Measurements from ENCODE around the gene PHF11. TPM values are rescaled to one million over a fixed set of nuclear protein-coding genes. Genes with fewer than 3 reads are reported as not detected.
"Not testable (repeated sequence)": the region's sequence is repeated elsewhere in the genome, so short reads cannot be mapped to it uniquely, and the experiment has no call there.

Gene PHF11
- polyA plus RNA-seq, 12 donors: 15.4 to 60.1 (median 25.0) TPM; not detected in 1

DNA sequence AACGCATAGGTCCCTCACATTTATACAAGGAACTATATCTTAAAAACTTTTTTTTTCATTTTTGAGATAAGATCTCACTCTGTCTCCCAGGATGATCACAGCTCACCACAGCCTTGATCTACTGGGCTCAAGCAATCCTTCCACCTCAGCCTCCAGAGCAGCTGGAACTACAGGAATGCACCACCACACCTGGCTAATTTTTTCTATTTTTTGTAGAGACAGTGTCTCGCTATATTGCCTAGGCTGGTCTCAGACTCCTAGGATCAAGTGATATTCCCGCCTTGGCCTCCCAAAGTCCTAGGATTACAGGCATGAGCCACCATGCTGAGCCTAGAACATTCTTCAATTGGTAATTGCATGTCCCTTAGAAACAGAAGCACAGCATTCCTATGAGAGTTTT lies 47.9 kb downstream of the PHF11 start:
- DNase-seq: no peak

DNA sequence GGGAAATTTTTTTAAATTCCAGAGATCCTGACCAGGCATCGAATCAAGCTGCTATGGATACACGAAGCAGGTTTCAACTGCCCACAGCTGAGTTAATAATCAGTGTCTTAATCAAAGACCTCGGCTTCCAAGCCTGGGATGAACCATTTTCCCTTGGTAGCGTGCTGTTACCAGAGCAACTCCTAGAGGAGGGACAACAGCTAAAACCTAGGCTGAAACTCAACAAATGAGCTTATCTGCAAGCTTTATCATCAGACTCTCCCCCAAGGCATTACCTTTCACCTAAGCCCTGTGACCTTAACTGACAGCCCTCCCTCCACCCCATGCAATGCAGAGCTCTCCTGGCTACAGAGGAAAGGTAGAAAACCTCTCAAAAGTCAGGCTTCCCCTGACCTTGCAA lies 49.9 kb downstream of the PHF11 start:
- DNase-seq: no peak

DNA sequence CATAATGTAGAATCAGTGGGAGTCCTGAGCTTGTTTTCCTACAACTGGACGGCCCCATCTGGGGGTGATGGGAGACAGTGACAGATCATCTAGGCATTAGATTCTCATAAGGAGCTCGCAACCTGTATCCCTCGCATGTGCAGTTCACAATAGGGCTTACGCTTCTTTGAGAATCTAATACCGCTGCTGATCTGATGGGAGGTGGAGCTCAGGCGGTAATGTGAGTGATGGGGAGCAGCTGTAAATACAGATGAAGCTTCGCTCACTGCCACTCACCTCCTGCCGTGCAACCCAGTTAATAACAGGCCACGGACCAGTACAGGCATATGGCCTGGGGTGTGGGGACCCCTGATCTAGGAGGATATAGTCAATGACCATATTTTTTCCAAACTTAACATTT lies 50.8 kb downstream of the PHF11 start:
- DNase-seq: no peak

DNA sequence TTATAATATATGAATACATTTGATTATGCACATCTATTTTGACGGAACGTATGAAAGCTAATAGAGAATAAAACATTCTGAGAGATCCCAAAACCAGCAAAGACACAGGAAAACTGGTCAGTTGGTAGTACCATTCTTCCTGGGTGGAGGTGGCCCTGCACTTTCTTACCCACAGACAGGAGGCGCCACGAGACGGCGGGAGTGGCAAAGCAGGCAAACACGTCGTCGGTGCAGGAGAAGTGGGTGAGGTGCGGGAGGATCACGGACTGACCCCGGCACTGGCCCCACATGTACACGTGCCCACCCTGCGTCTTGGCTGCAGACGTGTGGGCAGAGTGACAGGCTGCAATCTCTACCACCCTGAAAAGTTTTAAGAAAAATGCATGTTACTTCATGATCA lies 53.5 kb downstream of the PHF11 start:
- DNase-seq: no peak

DNA sequence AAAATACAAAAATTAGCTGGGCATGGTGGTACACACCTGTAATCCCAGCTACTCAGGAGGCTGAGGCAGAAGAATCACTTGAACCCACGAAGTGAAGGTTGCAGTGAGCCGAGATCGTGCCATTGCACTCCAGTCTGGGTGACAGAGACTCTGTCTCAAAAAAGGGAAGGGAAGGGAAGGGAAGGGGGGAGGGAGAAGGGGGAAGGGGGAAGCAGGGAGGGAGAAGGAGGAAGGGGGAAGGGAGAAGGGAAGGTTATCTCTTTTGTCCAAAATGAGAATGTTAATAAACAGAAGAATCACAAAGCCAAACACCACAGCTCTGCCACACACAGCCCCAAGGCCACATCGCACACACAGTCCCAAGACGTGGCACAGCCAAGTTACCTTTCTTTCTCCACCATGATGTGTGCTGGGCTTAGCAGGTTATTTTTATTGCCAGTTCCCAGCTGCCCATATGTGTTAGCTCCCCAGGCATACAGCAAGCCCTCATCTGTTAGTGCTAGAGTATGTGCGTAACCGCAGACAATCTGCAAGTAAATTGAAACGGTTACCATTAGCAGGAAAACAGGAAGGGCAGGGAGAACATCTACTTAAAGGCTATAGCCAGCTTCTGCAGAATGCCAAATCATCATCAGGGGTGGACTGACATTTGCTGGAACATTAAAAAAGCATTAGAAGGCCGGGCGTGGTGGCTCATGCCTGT lies 55.3 kb downstream of the PHF11 start:
- DNase-seq: no peak

DNA sequence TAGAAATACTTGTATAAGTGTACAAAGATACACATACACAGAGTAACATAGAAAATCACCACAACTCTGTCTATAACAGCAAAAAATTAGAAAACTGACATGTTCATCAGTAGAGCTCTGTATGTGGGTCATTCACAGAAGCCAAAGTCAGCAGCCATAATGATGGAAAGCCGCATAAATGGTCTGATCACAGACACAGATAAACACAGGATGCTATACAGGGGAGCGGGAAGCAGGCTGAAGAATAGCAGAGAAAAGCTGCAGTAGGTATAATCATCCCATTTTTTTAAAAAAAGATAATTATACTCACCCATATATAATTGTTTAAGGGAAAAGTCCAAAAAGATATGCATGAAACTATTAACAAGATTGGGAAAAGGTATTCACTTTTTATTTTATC lies 58.1 kb downstream of the PHF11 start:
- DNase-seq: no peak

DNA sequence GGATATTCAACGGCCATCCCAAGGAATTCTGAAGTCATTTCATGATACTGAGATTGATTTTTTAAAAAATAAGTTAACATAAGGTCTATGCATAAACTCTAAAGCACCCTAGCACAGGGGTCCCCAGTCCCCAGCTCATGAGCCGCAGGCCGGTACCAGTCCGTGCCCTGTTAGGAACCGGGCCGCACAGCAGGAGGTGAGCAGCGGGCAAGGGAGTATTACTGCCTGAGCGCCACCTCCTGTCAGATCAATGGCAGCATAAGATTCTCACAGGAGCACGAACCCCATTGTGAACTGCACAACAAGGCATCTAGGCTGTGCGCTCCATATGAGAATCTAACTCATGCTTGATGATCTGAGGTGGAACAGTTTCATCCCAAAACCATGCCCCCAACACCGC lies 58.6 kb downstream of the PHF11 start:
- DNase-seq: no peak

- DNase-seq: no peak
These were observed 63.3 kb downstream of the PHF11 start for GRCh38 chr13:49559006-49559405.

DNA sequence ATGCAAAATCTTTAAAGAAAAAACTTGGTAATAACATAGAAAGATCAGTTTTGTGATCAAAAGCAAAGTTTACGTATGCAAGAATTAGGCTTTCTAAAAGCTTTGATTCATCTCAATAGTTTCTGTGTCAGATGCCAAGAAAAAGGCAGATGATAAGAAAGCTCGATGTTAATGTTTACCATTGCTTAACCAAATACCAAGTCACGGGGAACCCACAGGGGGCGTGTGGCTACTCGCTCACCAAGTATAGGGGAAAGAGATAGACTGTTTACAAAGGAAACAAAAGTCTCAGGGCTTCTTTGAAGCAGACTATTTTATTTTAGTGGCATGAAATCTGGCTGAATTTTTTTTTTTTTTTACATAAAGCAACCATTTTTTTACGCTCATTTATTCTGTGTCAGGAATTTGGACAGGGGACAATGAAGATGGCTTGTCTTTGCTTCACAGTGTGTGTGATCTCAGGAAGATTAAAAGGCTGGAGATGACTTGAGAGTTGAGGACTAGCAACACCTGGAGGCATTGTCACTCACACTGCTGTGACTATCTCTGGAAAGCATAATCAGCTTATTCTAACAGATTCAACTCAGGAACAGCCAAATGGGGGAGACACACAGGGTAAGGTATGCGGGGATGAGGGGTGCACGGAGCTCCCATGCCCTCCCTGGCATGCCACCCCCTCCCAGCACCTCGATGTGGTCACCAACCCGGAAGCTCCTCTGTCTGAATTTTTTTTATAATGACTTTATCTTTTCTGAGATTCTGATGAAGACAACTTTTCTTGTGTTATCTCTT lies 64.7 kb downstream of the PHF11 start:
- DNase-seq: no peak

GRCh38 chr13:49561062-49561410 lies 65.3 kb downstream of the PHF11 start:
- DNase-seq: no peak

DNA sequence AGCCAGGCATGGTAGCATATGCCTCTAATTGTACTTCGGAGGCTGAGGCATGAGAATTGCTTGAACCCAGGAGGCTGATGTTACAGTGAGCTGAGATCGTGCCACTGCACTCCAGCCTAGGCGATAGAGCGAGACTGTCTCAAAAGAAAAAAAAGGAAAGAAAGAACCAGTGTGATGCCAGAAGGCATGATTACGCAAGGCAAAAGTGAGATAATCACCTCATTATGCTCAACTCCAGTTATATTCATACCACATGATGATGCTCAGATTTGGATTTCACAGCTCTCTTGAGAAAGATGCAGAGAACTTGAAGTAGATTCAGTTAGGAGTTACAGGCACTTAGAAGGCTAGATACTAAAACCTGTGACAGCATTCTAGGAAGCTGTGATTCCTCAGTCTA lies 67.8 kb downstream of the PHF11 start:
- DNase-seq: no peak

DNA sequence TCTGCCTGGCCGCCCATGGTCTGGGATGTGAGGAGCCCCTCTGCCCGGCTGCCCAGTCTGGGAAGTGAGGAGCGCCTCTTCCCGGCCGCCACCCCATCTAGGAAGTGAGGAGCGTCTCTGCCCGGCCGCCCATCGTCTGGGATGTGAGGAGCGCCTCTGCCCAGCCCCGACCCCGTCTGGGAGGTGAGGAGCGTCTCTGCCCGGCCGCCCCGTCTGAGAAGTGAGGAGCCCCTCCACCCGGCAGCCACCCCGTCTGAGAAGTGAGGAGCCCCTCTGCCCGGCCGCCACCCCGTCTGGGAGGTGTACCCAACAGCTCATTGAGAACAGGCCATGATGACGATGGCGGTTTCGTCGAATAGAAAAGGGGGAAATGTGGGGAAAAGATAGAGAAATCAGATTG lies 69.7 kb downstream of the PHF11 start:
- DNase-seq: not testable (repeated sequence)

GRCh38 chr13:49566461-49566860 lies 70.7 kb downstream of the PHF11 start:
- DNase-seq: no peak

- DNase-seq: no peak
These were observed 71.7 kb downstream of the PHF11 start for GRCh38 chr13:49567491-49567890.

GRCh38 chr13:49569993-49570689 lies 74.4 kb downstream of the PHF11 start:
- no peak for DNase-seq

DNA sequence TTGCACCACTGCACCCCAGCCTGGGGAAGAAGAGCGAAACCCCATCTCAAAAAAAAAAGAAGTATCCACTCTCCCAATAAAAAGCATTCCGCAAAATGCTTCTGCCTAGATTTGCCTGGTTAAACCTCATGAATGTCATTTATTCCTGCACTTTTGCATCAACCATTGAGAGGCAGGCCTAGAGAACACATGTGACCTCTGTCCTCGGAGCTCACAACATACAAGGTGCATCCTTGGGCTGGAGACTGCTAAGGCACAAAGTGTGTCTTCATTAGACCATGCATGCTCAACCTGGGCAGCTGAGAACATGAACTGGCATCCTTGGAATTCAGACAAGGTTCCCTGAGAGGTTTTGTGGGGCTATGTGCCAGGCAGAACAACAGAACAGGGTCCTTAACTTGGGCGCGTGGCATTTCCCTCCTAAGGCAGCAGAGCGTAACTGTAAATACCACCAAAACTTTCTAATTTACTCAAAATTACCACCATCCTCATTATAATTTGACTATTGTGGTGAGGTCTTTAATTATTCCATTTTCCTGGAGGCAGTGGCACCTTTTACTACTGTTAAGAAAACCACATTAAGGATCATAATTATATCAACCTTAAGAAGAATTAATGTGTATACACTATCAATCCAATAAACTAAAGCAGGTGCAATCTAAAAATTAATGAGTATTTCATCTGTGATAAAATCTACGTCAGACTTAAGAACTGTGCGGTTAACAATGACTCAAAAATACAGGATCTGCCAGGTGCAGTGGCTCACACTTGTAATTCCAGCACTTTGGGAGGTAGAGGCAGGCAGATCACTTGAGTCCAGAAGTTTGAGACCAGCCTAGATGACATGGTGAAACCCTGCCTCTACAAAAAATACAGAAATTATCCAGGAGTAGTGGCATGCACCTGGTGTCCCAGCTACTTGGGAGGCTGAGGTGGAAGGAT lies 75.8 kb downstream of the PHF11 start:
- no peak for DNase-seq

Other genes with a start within 250 kb of the PHF11 start
- 10 to 100 TPM in 3 of 12 donors, 1 to 10 TPM in 8, not detected in 1; 8.0 to 25.9 (median 9.5) TPM for gene CDADC1, start 248.0 kb upstream of the PHF11 start, polyA plus RNA-seq (ENCODE audit: insufficient read length in 12 of 12)
- 10 to 100 TPM in 2 of 12 donors, 1 to 10 TPM in 8, not detected in 2; 3.8 to 19.0 (median 5.0) TPM for gene CAB39L, start 51.9 kb upstream of the PHF11 start, polyA plus RNA-seq (ENCODE audit: insufficient read length in 12 of 12)
- gene SETDB2, start 51.7 kb upstream of the PHF11 start, polyA plus RNA-seq (ENCODE audit: insufficient read length in 12 of 12): 10 to 100 TPM in 5 of 12 donors, 1 to 10 TPM in 6, not detected in 1; 5.2 to 14.7 (median 9.4) TPM
- gene RCBTB1, start 89.6 kb downstream of the PHF11 start, polyA plus RNA-seq (ENCODE audit: insufficient read length in 12 of 12): 10 to 100 TPM in 11 of 12 donors, not detected in 1; 17.6 to 35.1 (median 23.0) TPM
- under 1 TPM in 10 of 12 donors, not detected in 2; 0.18 to 0.76 (median 0.30) TPM for gene ARL11, start 132.6 kb downstream of the PHF11 start, polyA plus RNA-seq (ENCODE audit: insufficient read length in 12 of 12)
- 10 to 100 TPM in 11 of 12 donors, not detected in 1; 19.7 to 39.6 (median 25.8) TPM for gene EBPL, start 195.5 kb downstream of the PHF11 start, polyA plus RNA-seq (ENCODE audit: insufficient read length in 12 of 12)